Cardiac fibroblast (primary cell): ENCODE data around the gene CLDND1.
"Not testable (repeated sequence)": the region's sequence is repeated elsewhere in the genome, so short reads cannot be mapped to it uniquely, and the experiment has no call there.

Source experiments
- DNase-seq, 2 donors: peaks; one replicate each; pipeline versions ENCODE4 v3.0.0 to v3.0.0-alpha.2; 2010; ENCODE audit warnings: low read depth in 2 of 2
- H3K4me3 ChIP-seq, 2 donors: replicated peaks in 1 of 2; 1 replicate in 1 of 2; 2 replicates in 1 of 2; pipeline ENCODE4 v1.5.1; 2011; ENCODE audit warnings: low read depth in 2 of 2, low read length in 2 of 2, mild to moderate bottlenecking in 2 of 2, moderate library complexity in 1 of 2
- CTCF ChIP-seq: IDR thresholded peaks from one replicate; pipeline ENCODE4 v1.5.1; 2011; ENCODE audit warnings: low read depth, mild to moderate bottlenecking, low read length, inconsistent platforms

Gene CLDND1

GRCh38 chr3:98563661-98564281 lies 41.1 kb upstream of the CLDND1 start:
- DNase-seq: peak; percentile 41 to 83

GRCh38 chr3:98561727-98562521 lies 39.2 kb upstream of the CLDND1 start:
- H3K4me3 ChIP-seq: no peak overlapping the region
- TF ChIP-seq CTCF: no peak
- DNase-seq: peak in 1 of 2 donors; percentile 39

More at GRCh38 chr3:98563661-98564281, 41.1 kb upstream of the CLDND1 start:
- TF ChIP-seq CTCF: no peak
- no peak overlapping the region for H3K4me3 ChIP-seq

DNA sequence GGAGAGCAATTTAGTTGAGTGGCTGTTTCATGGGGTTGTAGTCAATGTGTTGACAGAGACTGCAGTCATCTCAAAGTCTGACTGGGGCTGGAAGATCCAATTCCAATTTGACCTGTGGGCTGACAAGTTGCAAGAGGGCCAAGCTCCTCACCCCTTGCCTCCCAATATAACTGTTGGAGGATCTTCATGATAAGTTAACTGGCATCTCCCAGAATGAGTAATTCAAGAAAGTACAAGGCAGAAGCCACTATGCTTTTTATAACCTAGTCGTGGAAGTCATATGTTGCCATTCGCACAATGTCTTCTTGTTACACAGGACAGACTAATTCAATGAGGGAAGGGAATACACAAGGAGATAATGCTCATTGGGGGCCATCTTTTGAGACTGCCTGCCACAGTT lies 38.2 kb upstream of the CLDND1 start:
- H3K4me3 ChIP-seq: no peak overlapping the region
- no peak for DNase-seq
- TF ChIP-seq CTCF: no peak

GRCh38 chr3:98559769-98560168 lies 37.1 kb upstream of the CLDND1 start:
- H3K4me3 ChIP-seq, DNase-seq: not testable (repeated sequence)

DNA sequence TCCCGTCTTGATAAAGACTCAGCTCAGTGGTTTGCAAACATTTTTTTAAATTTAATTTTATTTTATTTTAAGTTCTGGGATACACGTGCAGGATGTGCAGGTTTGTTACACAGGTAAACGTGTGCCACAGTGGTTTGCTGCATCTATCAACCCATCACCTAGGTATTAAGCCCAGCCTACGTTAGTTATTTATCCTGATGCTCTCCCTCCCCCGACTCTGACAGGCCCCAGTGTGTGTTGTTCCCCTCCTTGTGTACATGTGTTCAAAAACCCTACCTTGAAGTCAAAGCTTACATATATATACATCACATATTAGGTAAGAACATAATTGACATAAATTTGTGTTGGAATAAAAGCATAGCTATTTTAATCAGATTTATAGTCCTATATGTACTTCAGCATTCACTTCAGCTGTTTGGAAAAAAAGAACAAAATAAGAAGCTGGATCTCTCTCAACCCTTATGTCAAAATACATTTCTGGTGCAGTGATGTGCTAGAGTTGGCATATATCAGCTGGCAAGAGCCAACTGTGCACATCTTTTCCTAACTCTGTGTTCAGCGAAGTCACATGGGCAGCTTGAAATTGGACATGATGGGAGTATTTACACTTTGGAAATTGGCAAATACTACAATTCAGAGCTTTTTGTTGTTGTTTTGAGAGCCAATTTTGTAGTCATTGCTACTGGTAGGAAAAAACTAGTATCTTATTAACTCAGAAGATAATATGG lies 35.6 kb upstream of the CLDND1 start:
- no peak overlapping the region for H3K4me3 ChIP-seq
- DNase-seq: no peak
- TF ChIP-seq CTCF: no peak

DNA sequence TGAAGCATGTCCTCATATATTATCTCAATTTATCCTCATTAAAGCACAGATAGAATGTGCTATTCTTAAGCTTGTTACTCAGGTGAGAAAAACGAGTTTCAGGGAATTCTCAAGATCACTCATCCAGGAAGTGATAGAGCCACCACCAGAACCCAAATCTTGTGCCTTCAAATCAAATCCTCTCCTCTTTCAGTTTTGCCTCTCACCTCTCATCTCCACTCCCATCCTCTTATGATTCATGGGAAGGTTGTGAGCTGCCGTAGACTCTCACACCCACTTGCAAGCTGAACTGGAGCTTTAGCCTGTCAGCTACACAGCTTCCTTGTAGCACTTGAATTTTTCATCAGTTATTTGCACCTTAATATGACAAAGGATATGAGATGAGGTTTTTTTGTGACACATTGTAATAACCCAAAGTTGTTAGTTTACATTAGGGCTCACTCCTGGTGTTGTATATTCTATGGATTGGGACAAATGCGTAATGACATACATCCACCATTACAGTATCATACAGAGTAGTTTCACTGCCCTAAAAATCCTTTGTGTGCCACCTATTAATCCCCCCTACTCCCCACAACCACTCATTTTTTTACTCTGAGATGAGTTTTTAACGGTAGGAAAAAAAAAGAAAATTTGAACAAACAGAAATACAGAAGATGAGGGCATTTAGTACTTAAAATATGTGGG lies 34.8 kb upstream of the CLDND1 start:
- no peak overlapping the region for H3K4me3 ChIP-seq
- no peak for TF ChIP-seq CTCF
- DNase-seq: no peak
